Gastroesophageal sphincter (tissue), 4 donors: ENCODE measurements around the gene PDE1A. TPM values are rescaled to one million over a fixed set of nuclear protein-coding genes. Genes with fewer than 3 reads are reported as not detected.
A peak's percentile ranks its signal among the peaks of the same experiment; 100 is the strongest.

Source experiments
- ATAC-seq: fragments of 150-250 bp; one replicate; pipeline ENCODE4 v1.9.1; 2016; ENCODE audit warnings: mild to moderate bottlenecking, moderate library complexity
- H3K27ac ChIP-seq, 4 donors: fragments of 200-600 bp; sonication (generic) in 3 of 4; 1 replicate in 3 of 4; 2 replicates in 1 of 4; pipeline ENCODE4 v1.5.1; 2016 to 2019
- H3K27me3 ChIP-seq: fragments of 200-600 bp; sonication (generic); one replicate; pipeline ENCODE4 v1.5.1; 2019
- H3K36me3 ChIP-seq, 2 donors: fragments of 200-600 bp; sonication (generic); one replicate each; pipeline ENCODE4 v1.5.1; 2019; ENCODE audit warnings: control low read depth in 1 of 2
- H3K4me1 ChIP-seq, 3 donors: fragments of 200-600 bp; sonication (generic); 1 replicate in 2 of 3; 2 replicates in 1 of 3; pipeline ENCODE4 v1.5.1; 2016 to 2019; ENCODE audit warnings: control low read depth in 2 of 3
- H3K4me3 ChIP-seq, 2 donors: fragments of 200-600 bp; sonication (generic); one replicate each; pipeline ENCODE4 v1.5.1; 2019; ENCODE audit warnings: mild to moderate bottlenecking in 1 of 2, moderate library complexity in 1 of 2
- H3K9me3 ChIP-seq, 3 donors: fragments of 200-600 bp; sonication (generic); one replicate each; pipeline ENCODE4 v1.5.1; 2017 to 2019; ENCODE audit warnings: control low read depth in 2 of 3
- CTCF ChIP-seq, 4 experiments: fragments of 200-600 bp in 2 of 4; fragments of 450-650 bp in 2 of 4; sonication (generic) in 1 of 4; IDR thresholded peaks; one replicate each; pipeline ENCODE4 v1.5.1; 2017 to 2019; ENCODE audit warnings: antibody characterized with exemption in 4 of 4, mild to moderate bottlenecking in 2 of 4, moderate library complexity in 2 of 4
- EP300 ChIP-seq: sonication (generic); formaldehyde crosslinking; IDR thresholded peaks from one replicate; pipeline ENCODE4 v1.6.1; 2017; ENCODE audit warnings: antibody characterized with exemption, mild to moderate bottlenecking
- POLR2A ChIP-seq, 2 donors: fragments of 450-650 bp; IDR thresholded peaks; one replicate each; pipeline ENCODE4 v1.6.1; 2017; ENCODE audit warnings: antibody characterized with exemption in 2 of 2, mild to moderate bottlenecking in 2 of 2, moderate library complexity in 1 of 2
- POLR2AphosphoS5 ChIP-seq: sonication (generic); formaldehyde crosslinking; IDR thresholded peaks from one replicate; pipeline ENCODE4 v1.6.1; 2017; ENCODE audit warnings: antibody characterized with exemption
- WGBS, 2 donors: methylation state at CpG; one replicate each; pipeline ENCODE4 v1.1.5; 2018; ENCODE audit warnings: low coverage in 1 of 2; 5-methylcytosine and 5-hydroxymethylcytosine counted together
- total RNA-seq, 4 donors: library from RNA; depleted of rRNA; stranded (reverse); fragments of >200 nt; gene quantifications; one replicate each; pipeline ENCODE4 v1.1.0, GENCODE V29; 2016

PDE1A gene
- total RNA-seq, 4 donors from 2014 or later, result 7.2 to 17.2 (median 11.8) TPM

DNA sequence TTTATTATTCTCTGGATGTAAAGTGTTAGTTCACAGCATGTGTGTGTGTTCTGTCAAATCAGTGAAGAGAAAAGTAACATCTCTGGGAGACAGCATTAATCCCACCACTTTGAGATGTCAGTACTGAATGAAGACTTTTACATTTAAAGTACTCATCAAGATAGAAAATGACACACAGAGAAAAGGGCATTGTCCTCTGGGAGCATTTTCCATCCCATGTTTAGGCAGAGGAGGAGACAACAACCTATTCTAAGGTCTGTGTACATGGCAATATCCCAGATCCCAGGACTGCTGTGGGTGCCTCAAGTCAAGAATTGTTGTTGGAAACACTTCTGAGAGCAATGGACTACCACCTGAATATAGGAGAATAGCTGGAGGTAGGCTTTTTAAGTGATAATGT, 239.7 kb downstream of the PDE1A start:
- Histone ChIP-seq H3K27ac (no peak overlapping the region), H3K4me1 (no peaks in the 10 kb centered on the region), H3K9me3 (peaks cover 0 to 12% (median 0%) of the 10 kb centered on the region in 3 donors), H3K27me3 (no peaks in the 10 kb centered on the region), H3K4me3 (no peak overlapping the region), H3K36me3 (no peaks in the 10 kb centered on the region)
- TF ChIP-seq POLR2A (IDR thresholded peaks at IDR 0.05) (no peak), EP300 (no peak), CTCF (IDR thresholded peaks at IDR 0.05) (no peak), POLR2AphosphoS5 (no peak)
- ATAC-seq, result no peak

- ATAC-seq, result no peak
- Histone ChIP-seq H3K27me3 (no peaks in the 10 kb centered on the region), H3K4me3 (no peak overlapping the region), H3K27ac (no peak overlapping the region), H3K4me1 (no peaks in the 10 kb centered on the region), H3K36me3 (no peaks in the 10 kb centered on the region), H3K9me3 (peaks cover 0 to 12% (median 0%) of the 10 kb centered on the region in 3 donors)
- TF ChIP-seq CTCF (IDR thresholded peaks at IDR 0.05), result peak; percentile 81 to 87 (median 82)
- no peak for TF ChIP-seq EP300
- TF ChIP-seq POLR2A (IDR thresholded peaks at IDR 0.05), result no peak
- no peak for TF ChIP-seq POLR2AphosphoS5
- WGBS, 2 donors, result 3 to 34% methylated on average over 3 to 4 of the region's 4 CpGs
Observed at GRCh38 chr2:182186132-182186735, 240.6 kb downstream of the PDE1A start.

DNA sequence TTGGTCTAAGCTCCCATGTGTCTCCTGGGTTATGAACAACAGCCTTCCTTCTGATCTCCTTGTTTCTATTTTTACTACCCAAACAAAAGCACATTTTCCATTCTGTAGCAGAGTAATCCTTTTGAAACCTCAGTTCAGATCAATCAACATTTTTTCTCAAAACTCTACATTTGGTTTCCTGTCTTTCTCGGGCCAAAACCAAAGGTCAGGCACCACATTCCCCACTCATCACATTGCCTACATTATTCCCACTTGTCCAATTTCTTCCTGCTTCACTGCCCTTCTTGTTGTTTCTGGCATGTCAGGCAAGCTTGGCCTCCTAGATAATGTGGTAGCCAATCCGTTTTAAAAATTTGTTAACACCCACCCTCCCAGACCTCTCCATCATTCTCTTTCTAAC, 244.4 kb downstream of the PDE1A start:
- no peak overlapping the region for H3K27ac ChIP-seq
- no peaks in the 10 kb centered on the region for H3K27me3 ChIP-seq
- no peak for ATAC-seq
- 75 to 83% methylated on average over 2 of the region's 2 CpGs for WGBS, 2 donors
- H3K9me3 ChIP-seq, result peaks cover 0 to 12% (median 0%) of the 10 kb centered on the region in 3 donors
- no peaks in the 10 kb centered on the region for H3K36me3 ChIP-seq
- no peaks in the 10 kb centered on the region for H3K4me1 ChIP-seq
- TF ChIP-seq POLR2AphosphoS5, result no peak
- no peak for TF ChIP-seq CTCF (IDR thresholded peaks at IDR 0.05)
- no peak for TF ChIP-seq POLR2A (IDR thresholded peaks at IDR 0.05)
- TF ChIP-seq EP300, result no peak
- no peak overlapping the region for H3K4me3 ChIP-seq

GRCh38 chr2:182181381-182181780, 245.5 kb downstream of the PDE1A start:
- no CpG with 5 or more reads among the region's 3 CpGs for WGBS, 2 donors
- TF ChIP-seq POLR2AphosphoS5 (no peak), CTCF (IDR thresholded peaks at IDR 0.05) (no peak), POLR2A (IDR thresholded peaks at IDR 0.05) (no peak), EP300 (no peak)
- H3K27me3 ChIP-seq, result no peaks in the 10 kb centered on the region
- no peaks in the 10 kb centered on the region for H3K36me3 ChIP-seq
- ATAC-seq, result no peak
- no peaks in the 10 kb centered on the region for H3K4me1 ChIP-seq
- no peak overlapping the region for H3K27ac ChIP-seq
- H3K9me3 ChIP-seq, result peaks cover 0 to 12% (median 0%) of the 10 kb centered on the region in 3 donors
- no peak overlapping the region for H3K4me3 ChIP-seq

DNA sequence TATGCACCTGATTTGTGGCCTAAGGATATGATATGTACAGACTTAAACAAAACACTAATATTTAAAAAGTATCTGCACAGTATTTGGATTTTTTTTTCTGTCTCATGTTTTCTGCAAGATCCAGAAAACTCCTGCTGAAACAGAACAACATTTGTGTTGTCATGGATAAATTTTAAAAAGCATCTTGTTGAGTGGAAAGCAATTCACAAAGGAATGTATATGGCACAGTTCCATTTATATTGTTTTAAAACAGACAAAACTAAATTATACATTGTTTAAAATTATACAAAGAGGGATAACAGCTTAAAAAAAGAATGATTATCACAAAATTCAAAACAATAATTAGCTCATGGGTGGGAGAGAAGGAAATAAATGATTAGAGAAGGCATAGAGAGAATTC, 247.7 kb downstream of the PDE1A start:
- H3K4me3 ChIP-seq, result no peak overlapping the region

More for the DNA sequence above, 247.7 kb downstream of the PDE1A start:
- TF ChIP-seq EP300, result no peak
- TF ChIP-seq POLR2AphosphoS5, result no peak
- no peak for TF ChIP-seq POLR2A (IDR thresholded peaks at IDR 0.05)
- no peak for TF ChIP-seq CTCF (IDR thresholded peaks at IDR 0.05)
- Histone ChIP-seq H3K9me3 (peaks cover 0 to 9% (median 0%) of the 10 kb centered on the region in 3 donors), H3K27me3 (no peaks in the 10 kb centered on the region), H3K36me3 (no peaks in the 10 kb centered on the region), H3K27ac (no peak overlapping the region), H3K4me1 (no peaks in the 10 kb centered on the region)
- ATAC-seq, result no peak
